ENCODE data around the gene SLC39A13. TPM values are rescaled to one million over a fixed set of nuclear protein-coding genes. Genes with fewer than 3 reads are reported as not detected.

SLC39A13 gene
- total and polyA plus RNA-seq, 2 of the 4 experiments (the other 2 are of a cell fraction) = 32.4 to 144 TPM

GRCh38 chr11:47366020-47366490 is 42.3 kb upstream of the SLC39A13 start:
- POLR2A ChIA-PET (ENCODE audit: unreplicated experiment) = no interaction called here
- in situ Hi-C loops (cut with MboI; ENCODE audit: low sequenced_read_pairs) (loop anchor here (25.0 kb wide), 1 partner anchor 479 kb away; no protein-coding TSS in a partner anchor), intact Hi-C loops (cut with micrococcal nuclease) (no loop called here), dilution Hi-C loops (cut with HindIII; ENCODE audit: low sequenced_read_pairs, unreplicated experiment) (no loop called here)
- Histone ChIP-seq H3K4me2 (ENCODE audit: low read depth, low read length) (no peak overlapping the region), H2BK15ac (ENCODE audit: low read depth, low read length) (no peak overlapping the region), H4K20me1 (ENCODE audit: insufficient read depth, low read length) (no peaks in the 10 kb centered on the region), H3K9me3 (ENCODE audit: control insufficient read depth, insufficient read depth, low read length) (no peaks in the 10 kb centered on the region), H3K4ac (ENCODE audit: low read depth, low read length) (no peak overlapping the region), H3K27me3 (ENCODE audit: control insufficient read depth, insufficient read depth, low read length) (peaks cover 16% of the 10 kb centered on the region), H3K23ac (ENCODE audit: low read depth, low read length) (no peak overlapping the region), H2AFZ (replicated peaks; ENCODE audit: low read length, poor library complexity) (no peak overlapping the region), H3K27ac (ENCODE audit: insufficient read depth, low read length) (no peak overlapping the region), H2BK20ac (ENCODE audit: low read depth, low read length) (no peak overlapping the region), H3K9me1 (ENCODE audit: insufficient read depth, low read length) (no peaks in the 10 kb centered on the region), H3K9ac (ENCODE audit: low read depth, low read length) (no peak overlapping the region), H3K36me3 (ENCODE audit: control insufficient read depth, insufficient read depth, low read length) (no peaks in the 10 kb centered on the region), H3K79me1 (ENCODE audit: low read depth in 1 of 2, low read length in 2 of 2) (no peaks in the 10 kb centered on the region), H3K4me3 (ENCODE audit: insufficient read depth, low read depth, low read length) (no peak overlapping the region), H2BK5ac (ENCODE audit: low read depth, low read length, poor library complexity, severe bottlenecking) (no peak overlapping the region), H2AK9ac (replicated peaks; ENCODE audit: low read depth, low read length, poor library complexity) (no peak overlapping the region), H3K18ac (ENCODE audit: low read depth, low read length) (no peak overlapping the region), H3K4me1 (ENCODE audit: control insufficient read depth, insufficient read depth, low read length) (no peaks in the 10 kb centered on the region), H4K91ac (ENCODE audit: insufficient read depth, low read depth, low read length) (no peak overlapping the region), H4K8ac (ENCODE audit: low read depth in 2 of 2, low read length in 2 of 2) (no peak overlapping the region), H4K5ac (ENCODE audit: low read depth, low read length) (no peak overlapping the region), H3K56ac (ENCODE audit: extremely low read depth, insufficient read depth, low read length) (no peak overlapping the region), H3K14ac (replicated peaks; ENCODE audit: low read depth, low read length) (no peak overlapping the region), H2AK5ac (ENCODE audit: low read depth, low read length) (no peak overlapping the region), H2BK120ac (ENCODE audit: low read depth, low read length) (no peak overlapping the region)
- ATAC-seq (ENCODE audit: low read depth) (no peak), DNase-seq (no peak)
- no TSS peak for BruUV-seq (replicated peaks)
- no peak for TF ChIP-seq MAZ (IDR thresholded peaks at IDR 0.05; ENCODE audit: borderline replicate concordance, low read depth, low read length)
- no peak for TF ChIP-seq POLR2A (IDR thresholded peaks at IDR 0.05; ENCODE audit: low read depth, low read length)
- TF ChIP-seq FOS (IDR thresholded peaks at IDR 0.05; ENCODE audit: low read depth, low read length) = no peak
- TF ChIP-seq RAD21 (IDR thresholded peaks at IDR 0.05; ENCODE audit: low read length) = no peak
- TF ChIP-seq ELK1 (IDR thresholded peaks at IDR 0.05; ENCODE audit: borderline replicate concordance, low read depth, low read length) = no peak
- TF ChIP-seq RCOR1 (IDR thresholded peaks at IDR 0.05; ENCODE audit: insufficient replicate concordance, low read length) = no peak
- TF ChIP-seq NFE2L2 (IDR thresholded peaks at IDR 0.05; ENCODE audit: low read depth, low read length) = no peak
- no peak for TF ChIP-seq BHLHE40 (IDR thresholded peaks at IDR 0.05; ENCODE audit: low read depth, low read length)
- WGBS, 2 experiments (ENCODE audit: extremely low coverage in 2 of 2, insufficient read length in 1 of 2) = 60% methylated on average over 1 of the region's 1 CpG; no CpG with 5 or more reads in 1 of the 2 experiments
- CTCF ChIA-PET = no interaction called here

All from IMR-90 (cell line).